Upper lobe of left lung (tissue), 4 donors: Measurements from ENCODE around the gene OSBPL2.

Source experiments
- CTCF ChIP-seq, 6 experiments: fragments of 450-650 bp in 4 of 6; fragments of 200-600 bp in 2 of 6; sonication (generic) in 2 of 6; IDR thresholded peaks; one replicate each; pipeline ENCODE4 v1.5.1; 2016 to 2019; ENCODE audit warnings: antibody characterized with exemption in 6 of 6
- EP300 ChIP-seq, 4 donors: sonication (generic); formaldehyde crosslinking; IDR thresholded peaks; one replicate each; pipeline ENCODE4 v1.5.1; 2017; ENCODE audit warnings: antibody characterized with exemption in 4 of 4, control low read depth in 2 of 4
- POLR2A ChIP-seq, 4 donors: fragments of 450-650 bp; IDR thresholded peaks; one replicate each; pipeline ENCODE4 v1.5.1; 2016 to 2017; ENCODE audit warnings: antibody characterized with exemption in 4 of 4, mild to moderate bottlenecking in 2 of 4
- POLR2AphosphoS5 ChIP-seq, 2 donors: sonication (generic); formaldehyde crosslinking; IDR thresholded peaks; one replicate each; pipeline ENCODE4 v1.5.1; 2017; ENCODE audit warnings: antibody characterized with exemption in 2 of 2

- no peak for TF ChIP-seq POLR2A (IDR thresholded peaks at IDR 0.05)
- no peak for TF ChIP-seq CTCF (IDR thresholded peaks at IDR 0.05)
- no peak for TF ChIP-seq EP300 (IDR thresholded peaks at IDR 0.05)
- no peak for TF ChIP-seq POLR2AphosphoS5 (IDR thresholded peaks at IDR 0.05)
These were observed 22.2 kb upstream of the OSBPL2 start for GRCh38 chr20:62215991-62216635.
